ENCODE measurements around the gene CHMP1B. TPM values are rescaled to one million over a fixed set of nuclear protein-coding genes. Genes with fewer than 3 reads are reported as not detected.
"Not testable (repeated sequence)": the region's sequence is repeated elsewhere in the genome, so short reads cannot be mapped to it uniquely, and the experiment has no call there.

Gene CHMP1B
- total RNA-seq, 2 donors from 2014 or later = 25.6 to 35.3 TPM

GRCh38 chr18:11886577-11887110, 35.4 kb downstream of the CHMP1B start:
- no peak for ATAC-seq
- no peak for DNase-seq
- intact Hi-C loops (cut with DNase I) = no loop called here

- no peak for ATAC-seq
- no peak for DNase-seq
- intact Hi-C loops (cut with DNase I) = no loop called here
Observed at GRCh38 chr18:11887328-11888128, 36.3 kb downstream of the CHMP1B start.

GRCh38 chr18:11888726-11889125, 37.5 kb downstream of the CHMP1B start:
- intact Hi-C loops (cut with DNase I) = no loop called here
- no peak for DNase-seq
- ATAC-seq = no peak

- intact Hi-C loops (cut with DNase I) = no loop called here
- DNase-seq (no peak), ATAC-seq (no peak)
Observed at GRCh38 chr18:11889284-11889683, 38.1 kb downstream of the CHMP1B start.

- no peak for DNase-seq
- no peak for ATAC-seq
- intact Hi-C loops (cut with DNase I) = no loop called here
Observed at GRCh38 chr18:11891737-11892136, 40.5 kb downstream of the CHMP1B start.

GRCh38 chr18:11892438-11892837, 41.2 kb downstream of the CHMP1B start:
- ATAC-seq; DNase-seq; intact Hi-C loops (cut with DNase I): not testable (repeated sequence)

GRCh38 chr18:11897781-11898180, 46.6 kb downstream of the CHMP1B start:
- intact Hi-C loops (cut with DNase I) = no loop called here
- ATAC-seq (no peak), DNase-seq (no peak)

- intact Hi-C loops (cut with DNase I) = no loop called here
- ATAC-seq (no peak), DNase-seq (no peak)
Observed at GRCh38 chr18:11899063-11899462, 47.9 kb downstream of the CHMP1B start.

- intact Hi-C loops (cut with DNase I) = no loop called here
- no peak for DNase-seq
- ATAC-seq = no peak
Observed at GRCh38 chr18:11901826-11902438, 50.7 kb downstream of the CHMP1B start.

GRCh38 chr18:11902522-11903292, 51.5 kb downstream of the CHMP1B start:
- ATAC-seq (peak; percentile 41 to 68), DNase-seq (no peak)

More at GRCh38 chr18:11902522-11903292, 51.5 kb downstream of the CHMP1B start:
- intact Hi-C loops (cut with DNase I) = no loop called here

Other genes with a start within 250 kb of the CHMP1B start
- gene SLC35G4, start 241.8 kb upstream of the CHMP1B start, total RNA-seq = not detected
- gene GNAL, start 162.1 kb upstream of the CHMP1B start, total RNA-seq = 1 to 10 TPM; 3.0 to 5.8 TPM
- 10 to 100 TPM; 26.5 to 30.0 TPM for gene MPPE1, start 56.9 kb downstream of the CHMP1B start, total RNA-seq
- gene IMPA2, start 130.1 kb downstream of the CHMP1B start, total RNA-seq = 10 to 100 TPM; 17.2 to 28.4 TPM
- not detected for gene ANKRD62, start 242.4 kb downstream of the CHMP1B start, total RNA-seq